Globus pallidus (tissue), 1 donor: ENCODE results near the gene SLITRK4.

ENCODE experiments used
- DNase-seq: peaks from one replicate; pipeline ENCODE4 v3.0.0-alpha.2; 2015; ENCODE audit warnings: low spot score

The SLITRK4 gene

GRCh38 chrX:143635915-143636314, at the start of gene SLITRK4:
Gene SLITRK4 (minus strand): TSS chrX:143636101. CDS start chrX:143631108, 4,993 bp downstream.
- DNase-seq: peak; percentile 38

GRCh38 chrX:143683486-143683885, 47.6 kb upstream of the SLITRK4 start:
- no peak for DNase-seq

- DNase-seq: no peak
Observed at GRCh38 chrX:143674926-143675325, 39.0 kb upstream of the SLITRK4 start.

- DNase-seq: no peak
Observed at GRCh38 chrX:143669395-143669794, 33.5 kb upstream of the SLITRK4 start.

GRCh38 chrX:143664302-143664701, 28.4 kb upstream of the SLITRK4 start:
- DNase-seq: no peak

GRCh38 chrX:143663755-143664154, 27.9 kb upstream of the SLITRK4 start:
- DNase-seq: no peak

GRCh38 chrX:143661286-143661685, 25.4 kb upstream of the SLITRK4 start:
- no peak for DNase-seq

GRCh38 chrX:143648705-143649104, 12.8 kb upstream of the SLITRK4 start:
- no peak for DNase-seq

- DNase-seq: no peak
Observed at GRCh38 chrX:143642426-143642825, 6.5 kb upstream of the SLITRK4 start.

- no peak for DNase-seq
Observed at GRCh38 chrX:143636831-143637230, 930 bp upstream of the SLITRK4 start.

- DNase-seq: no peak
Observed at GRCh38 chrX:143634663-143635455, 1.0 kb downstream of the SLITRK4 start.

GRCh38 chrX:143634309-143634662, 1.6 kb downstream of the SLITRK4 start:
- no peak for DNase-seq

- DNase-seq: no peak
Observed at GRCh38 chrX:143633461-143634308, 2.2 kb downstream of the SLITRK4 start.

- no peak for DNase-seq
Observed at GRCh38 chrX:143632625-143633410, 3.1 kb downstream of the SLITRK4 start.

- DNase-seq: no peak
Observed at GRCh38 chrX:143623657-143624056, 12.2 kb downstream of the SLITRK4 start.

- DNase-seq: no peak
Observed at GRCh38 chrX:143621276-143621675, 14.6 kb downstream of the SLITRK4 start.

- DNase-seq: no peak
Observed at GRCh38 chrX:143615851-143616250, 20.1 kb downstream of the SLITRK4 start.

- DNase-seq: no peak
Observed at GRCh38 chrX:143601809-143602208, 34.1 kb downstream of the SLITRK4 start.

GRCh38 chrX:143581240-143581639, 54.7 kb downstream of the SLITRK4 start:
- DNase-seq: no peak

- no peak for DNase-seq
Observed at GRCh38 chrX:143580266-143580665, 55.6 kb downstream of the SLITRK4 start.
